Activated CD8-positive, alpha-beta memory T cell treated with anti-CD3 and anti-CD28 coated beads, Interleukin-2, amount 50 U/mL, for 24 hours (primary cell): ENCODE measurements around the gene ZNF275.
"Not testable (repeated sequence)": the region's sequence is repeated elsewhere in the genome, so short reads cannot be mapped to it uniquely, and the experiment has no call there.

Experiments used
- DNase-seq: peaks from one replicate; pipeline ENCODE4 v3.0.0-alpha.2; 2020; ENCODE audit errors: extremely low read depth

The ZNF275 gene

DNA sequence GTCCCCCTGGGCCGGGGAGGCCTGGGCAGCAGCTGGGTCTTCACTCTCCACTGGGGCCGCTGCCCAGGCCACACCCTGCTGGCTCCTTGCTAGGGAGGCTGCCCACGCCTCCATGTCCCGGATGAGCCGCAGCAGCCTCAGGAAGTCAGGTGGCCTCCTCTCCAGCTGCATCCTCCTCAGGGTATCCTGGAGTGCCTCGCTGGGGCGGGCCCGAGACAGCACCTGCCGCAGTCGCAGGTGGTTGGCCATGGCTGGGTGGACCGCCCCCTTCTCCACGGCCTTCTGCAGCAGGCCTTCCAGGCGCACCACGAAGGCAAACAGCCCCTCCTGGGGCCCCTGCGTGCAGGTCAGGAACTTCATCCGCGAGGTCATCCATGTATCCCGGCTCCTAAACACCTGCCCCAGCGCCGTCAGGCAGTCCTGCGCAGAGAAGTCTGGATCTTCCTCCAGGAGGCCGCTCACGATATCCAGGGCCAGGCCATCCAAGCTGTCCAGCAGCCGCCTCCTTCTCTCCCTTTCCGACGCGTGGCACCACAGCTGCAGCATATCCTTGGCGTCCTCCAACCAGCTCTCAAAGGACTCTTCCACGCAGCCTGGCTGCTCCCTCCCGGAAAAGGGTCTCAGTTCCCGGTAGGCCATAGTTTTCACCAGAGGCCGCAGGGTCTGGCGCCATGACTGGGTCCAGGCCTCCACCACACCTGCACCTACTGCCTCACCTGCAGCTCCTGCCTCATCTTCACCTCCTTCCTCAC, 14.5 kb upstream of the ZNF275 start:
- no peak for DNase-seq

DNA sequence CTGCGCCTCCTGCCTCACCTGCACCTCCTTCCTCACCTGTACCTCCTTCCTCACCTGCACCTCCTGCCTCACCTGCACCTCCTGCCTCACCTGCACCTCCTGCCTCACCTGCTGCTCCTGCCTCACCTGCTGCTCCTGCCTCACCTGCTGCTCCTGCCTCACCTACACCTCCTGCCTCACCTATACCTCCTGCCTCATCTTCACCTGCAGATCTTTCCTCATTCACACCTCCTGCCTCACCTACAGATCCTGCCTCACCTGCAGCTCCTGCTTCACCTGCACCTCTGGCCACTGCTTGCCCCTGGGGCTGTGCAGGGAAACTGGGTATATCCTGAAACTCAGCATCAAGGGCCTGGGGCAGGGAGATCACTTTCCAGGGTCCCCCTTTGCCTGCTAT, 13.9 kb upstream of the ZNF275 start:
- not testable (repeated sequence) for DNase-seq

DNA sequence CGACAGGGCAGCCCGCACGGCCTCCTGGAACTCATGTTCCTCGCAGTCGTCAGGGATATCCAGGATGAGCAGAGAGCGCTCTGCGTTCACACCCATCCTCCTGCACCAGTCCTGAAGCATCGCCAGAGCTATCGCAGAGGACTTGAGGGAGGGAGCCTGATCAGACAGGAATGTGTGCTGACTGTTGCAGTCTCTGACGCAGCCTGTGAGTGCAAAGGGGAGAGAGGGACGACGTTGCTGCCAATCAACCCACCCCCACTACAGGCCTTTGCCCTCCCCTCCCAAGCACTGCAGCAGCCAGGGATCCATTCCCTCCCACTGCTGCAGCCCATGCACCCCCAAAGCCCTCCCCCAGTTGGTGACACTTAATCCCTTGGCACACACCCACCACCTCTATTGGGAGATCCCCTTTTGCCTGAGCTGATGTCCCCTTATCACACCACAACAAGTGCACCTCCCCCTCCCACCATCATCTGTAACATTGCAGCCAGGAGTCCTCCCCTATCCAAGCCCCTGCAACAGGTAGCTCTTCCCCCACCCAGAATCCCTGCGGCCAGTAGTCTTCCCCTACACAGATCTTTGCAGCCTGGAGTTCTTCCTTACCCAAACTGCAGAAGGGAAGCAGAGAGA, 13.3 kb upstream of the ZNF275 start:
- no peak for DNase-seq

DNA sequence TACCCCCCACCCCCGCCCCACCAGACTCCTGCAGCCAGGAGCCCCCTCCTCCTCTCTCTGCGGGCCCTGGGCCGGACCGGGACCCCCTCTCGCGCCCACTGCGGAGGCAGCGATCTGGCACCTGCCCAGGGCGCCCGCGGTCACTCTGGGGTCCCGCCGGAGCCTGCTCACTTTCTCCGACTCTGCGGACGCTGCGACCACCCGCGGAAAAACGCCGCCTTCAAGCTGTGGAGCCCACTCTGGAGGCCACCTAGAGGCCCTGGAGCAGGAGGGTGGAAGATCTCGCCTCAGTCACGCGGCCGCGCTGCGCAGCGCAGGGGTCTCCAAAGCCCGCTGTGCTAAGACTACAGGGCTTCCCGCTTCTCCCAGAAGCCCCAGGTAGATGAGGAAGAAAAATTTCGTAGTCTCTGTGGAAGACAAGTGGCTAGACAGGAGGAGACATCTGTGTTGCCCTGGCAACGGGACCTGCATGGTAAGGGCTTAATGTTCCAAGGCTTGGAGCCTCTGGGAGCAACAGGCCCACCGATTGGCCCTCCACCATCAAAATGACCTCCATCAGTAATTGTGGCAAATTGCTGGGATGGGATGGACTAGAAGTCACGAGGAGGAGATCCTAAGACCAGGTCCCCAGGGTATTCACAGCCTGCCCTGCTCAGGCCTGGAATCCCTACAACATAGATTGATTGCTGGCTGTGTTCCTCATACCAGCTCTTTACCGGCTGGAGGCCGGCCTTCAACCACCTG, 12.4 kb upstream of the ZNF275 start, which contains the start of gene PNMA6F:
Gene PNMA6F, minus strand, starts transcription at position 387 of the 744 bp plus-strand sequence. CDS start 1,093 bp downstream, outside the sequence.
- DNase-seq, result no peak

DNA sequence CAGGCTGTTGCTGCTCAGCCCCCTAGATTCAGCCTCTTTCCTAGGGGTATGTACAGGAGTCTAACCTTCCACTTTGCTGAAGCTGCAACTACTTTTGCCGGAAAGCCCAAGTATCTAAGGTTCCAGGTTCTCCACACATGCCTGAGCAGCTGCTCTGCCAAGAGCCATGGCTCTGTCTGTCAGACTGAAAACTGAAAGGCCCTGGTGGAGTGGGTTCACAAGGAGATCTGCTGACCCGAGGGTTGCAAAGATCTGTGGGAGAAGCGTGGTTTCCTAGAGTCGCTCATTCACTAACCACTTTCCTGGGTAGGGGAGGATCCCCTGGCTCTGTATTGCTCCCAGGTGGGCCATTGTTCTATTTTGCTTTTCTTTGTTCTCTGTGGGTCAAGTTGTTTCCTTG, 6.4 kb upstream of the ZNF275 start:
- DNase-seq, result no peak

DNA sequence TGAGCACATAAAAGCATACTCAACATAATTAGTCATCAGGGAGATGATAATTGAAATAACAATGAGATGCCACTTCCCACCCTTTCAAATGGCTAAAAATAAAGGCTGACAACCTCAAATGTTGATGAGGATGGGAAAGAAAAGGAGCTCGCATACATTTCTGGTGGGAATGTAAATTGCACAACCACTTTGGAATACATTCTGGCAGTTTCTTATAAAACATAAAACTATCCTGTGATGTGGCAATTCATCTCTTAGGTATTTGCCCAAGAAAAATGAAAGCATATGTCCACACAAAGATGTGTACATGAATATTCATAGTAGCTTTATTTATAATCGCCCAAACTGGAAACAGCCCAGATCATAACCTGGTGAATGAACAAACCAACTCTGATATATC, 687 bp upstream of the ZNF275 start:
- DNase-seq, result no peak

DNA sequence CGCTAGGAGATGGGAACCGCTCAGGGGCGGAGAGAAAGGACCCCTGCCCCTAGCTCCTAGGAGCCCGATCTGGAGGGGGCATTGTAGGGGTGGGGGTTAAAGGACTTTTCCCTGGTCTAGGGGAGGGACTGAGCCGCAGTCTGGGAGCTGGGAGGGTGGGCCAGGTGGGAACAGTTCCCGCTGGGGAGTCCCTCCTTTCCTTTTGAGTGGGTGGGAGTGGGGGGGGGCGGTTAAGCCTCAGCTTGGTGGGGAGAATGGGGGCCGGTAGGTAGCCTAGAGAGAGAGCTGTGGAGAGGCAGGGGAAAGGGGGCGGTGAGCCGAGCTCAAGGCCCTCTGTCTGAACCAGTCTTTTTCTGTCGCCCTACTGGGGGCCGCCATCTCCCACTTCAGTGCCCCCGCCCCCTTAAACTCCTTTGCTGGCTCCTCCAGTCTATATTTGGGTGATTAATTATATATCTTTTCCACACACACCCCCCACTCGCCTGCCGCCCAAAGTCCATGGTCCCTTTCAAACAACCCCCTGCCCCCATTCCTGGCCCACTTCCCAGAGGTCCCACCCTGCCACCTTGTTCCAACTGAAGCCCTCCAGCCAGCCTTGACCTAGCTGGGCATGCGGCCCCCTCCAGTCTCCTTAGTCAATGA, 822 bp downstream of the ZNF275 start:
- no peak for DNase-seq

DNA sequence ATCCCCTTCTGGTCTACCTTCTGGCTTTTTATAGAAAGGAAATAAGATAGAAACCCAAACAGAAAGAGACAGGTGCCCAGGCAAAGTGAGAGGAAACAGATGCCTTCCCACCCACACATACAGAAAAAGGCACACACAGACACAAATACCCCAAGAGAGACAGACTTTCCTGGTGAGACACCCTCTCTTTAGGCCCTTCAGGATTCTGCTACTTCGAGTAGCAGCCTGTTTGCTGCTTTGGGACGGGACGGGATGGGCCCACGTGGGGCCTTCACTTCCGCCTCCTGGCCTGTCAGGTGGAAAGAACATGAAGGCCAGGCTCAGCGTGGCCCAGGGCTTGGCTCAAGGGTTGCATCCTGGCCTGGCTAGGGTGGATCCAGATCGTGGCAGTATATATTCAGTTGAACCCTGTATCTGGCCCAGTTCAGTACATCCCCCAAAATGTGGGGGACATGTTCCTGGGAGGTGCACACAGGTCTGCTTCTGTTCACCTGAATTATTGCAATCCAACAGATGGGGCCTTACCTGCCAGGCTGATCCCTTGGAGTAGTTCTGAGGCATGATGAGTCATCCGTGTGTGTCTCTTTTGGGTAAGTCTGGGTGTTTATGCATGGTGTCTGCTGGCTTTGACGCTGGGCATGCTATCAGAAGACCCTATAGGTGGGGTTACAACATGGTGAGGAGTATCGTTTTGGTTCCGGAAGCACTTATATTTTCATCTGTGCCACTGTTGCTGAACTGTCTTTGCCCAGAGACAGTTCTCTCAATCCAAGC, 2.4 kb downstream of the ZNF275 start:
- DNase-seq, result no peak

DNA sequence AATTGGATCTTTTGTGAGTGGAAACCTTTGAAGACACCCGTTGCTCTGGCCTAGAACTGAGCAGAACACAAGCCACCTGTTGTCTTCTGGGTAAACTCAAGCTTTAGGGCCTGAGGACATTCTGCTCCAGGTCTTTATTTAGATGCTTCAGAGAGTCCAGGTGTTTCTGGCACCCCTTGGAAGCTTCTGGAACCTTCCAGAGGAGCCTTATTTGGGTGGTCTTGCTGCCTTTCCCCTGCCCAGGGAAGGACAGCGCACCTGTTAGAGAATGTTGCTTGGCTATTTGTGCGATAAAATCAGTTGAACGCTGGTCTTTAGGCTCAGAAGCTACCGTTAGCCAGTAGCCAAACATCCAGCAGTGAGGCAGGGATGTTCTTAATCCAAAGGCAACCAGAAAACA, 3.0 kb downstream of the ZNF275 start:
- DNase-seq, result no peak

DNA sequence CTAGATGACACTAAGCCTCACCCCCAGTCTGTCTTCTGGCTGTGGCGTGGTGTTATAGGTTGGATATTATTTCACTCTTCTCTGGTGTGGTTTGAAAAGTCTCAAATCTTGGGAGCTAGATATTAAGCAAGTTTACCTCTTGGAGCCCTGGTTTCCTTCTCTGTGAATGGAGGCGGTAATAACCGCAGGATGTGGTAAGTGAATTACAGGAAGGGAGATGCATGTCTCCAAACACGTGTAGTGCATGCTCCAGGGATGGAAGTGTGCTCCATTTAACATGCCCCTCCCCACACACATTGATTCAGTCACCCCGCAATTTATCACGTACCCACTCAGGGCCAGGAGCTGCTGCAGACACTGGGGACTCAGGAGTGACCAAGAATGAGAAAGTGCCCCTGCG, 4.9 kb downstream of the ZNF275 start:
- no peak for DNase-seq

DNA sequence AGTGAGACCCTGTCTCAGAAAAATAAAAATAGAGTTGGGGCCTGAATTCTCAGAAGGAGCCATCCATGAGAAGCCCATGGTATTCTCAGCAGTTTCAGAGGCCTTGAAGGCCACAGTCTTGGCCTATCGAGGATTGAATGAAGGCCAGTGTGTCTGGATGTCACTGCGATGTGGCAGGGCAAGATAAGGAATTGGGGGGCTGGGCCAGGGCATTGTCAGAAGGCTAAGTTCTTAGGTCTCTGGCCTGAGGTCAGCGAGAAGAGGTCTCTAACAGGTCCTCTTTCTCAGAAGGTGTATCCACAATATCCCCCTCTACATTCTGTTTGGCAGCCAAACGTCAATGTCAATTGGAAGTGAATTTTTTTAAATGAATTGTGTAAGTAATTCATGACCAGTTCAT, 5.7 kb downstream of the ZNF275 start:
- no peak for DNase-seq

DNA sequence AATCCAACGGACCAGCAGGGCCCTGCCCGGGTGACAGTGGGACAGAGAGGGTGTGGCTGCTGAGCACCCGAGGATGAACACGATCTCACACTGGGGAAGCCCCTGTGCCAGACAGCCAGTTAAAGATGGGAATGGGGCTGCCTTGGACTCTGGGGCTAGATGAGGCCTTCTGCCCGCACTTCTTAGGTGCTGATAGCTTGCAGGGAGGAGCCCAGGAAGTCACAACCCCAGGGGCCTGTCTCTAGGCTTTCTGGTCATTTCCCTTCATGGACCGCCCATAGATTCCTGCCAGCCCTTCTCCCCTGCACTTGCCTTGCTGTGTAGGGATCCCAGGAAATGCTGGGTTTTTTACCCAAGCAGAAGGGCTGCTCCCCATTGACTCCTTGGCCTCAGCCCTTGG, 6.2 kb downstream of the ZNF275 start:
- no peak for DNase-seq

DNA sequence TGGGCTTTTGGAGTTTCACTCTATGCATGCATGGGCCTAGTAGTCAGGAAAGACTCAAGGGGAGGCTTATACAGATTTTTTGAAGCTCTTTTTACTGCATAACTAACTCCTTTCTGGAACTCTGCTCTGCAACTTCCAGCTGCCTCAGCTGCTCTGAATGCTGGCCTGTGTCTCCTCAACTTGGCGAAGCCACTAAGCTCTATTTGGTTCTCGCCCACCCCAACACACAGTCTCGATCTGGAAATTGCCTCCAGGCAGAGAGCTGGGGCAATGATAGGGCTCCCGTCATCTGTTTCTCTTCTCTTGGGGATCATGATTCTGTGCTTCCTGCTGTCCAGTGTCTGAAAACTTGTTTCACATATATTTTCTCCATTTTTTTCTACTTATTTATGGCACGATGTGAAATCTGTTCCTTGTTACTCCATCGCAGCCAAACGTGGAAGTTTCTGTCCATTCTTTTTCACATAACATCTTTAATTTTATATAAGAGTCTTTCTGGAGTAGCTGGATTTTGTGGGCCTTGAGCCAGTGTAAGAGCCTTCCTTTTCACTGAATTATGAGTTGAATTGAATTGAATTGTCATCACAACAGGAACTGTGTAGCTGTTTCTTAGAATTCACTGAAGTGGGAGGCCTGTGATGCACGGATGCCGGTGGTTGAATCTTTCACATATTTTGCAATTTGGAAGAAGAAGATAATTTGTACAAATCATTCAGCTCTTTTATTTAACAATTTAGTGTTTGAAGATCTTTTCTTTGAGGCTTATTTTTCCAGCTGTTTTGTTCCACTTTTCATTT, 9.0 kb downstream of the ZNF275 start:
- DNase-seq, result no peak

DNA sequence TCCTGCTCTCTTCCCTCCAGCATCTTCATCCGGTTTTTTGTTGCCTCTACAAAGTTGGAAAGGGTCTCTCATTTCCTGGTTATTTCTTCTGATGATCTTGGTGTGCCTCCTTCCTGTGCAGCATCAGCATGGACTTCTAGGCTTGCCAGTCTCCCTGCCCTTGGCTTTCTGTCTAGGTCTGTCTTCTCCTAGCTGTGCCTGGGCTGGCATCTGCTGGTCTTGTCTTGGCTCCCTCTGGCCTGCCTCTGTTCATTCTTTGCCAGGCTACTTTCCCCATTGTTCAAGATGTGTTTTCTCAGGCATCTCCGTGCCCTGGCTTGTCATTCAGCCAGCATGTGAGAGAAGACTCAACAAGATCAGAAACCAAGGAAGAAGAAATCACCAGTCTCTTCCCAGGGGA, 9.7 kb downstream of the ZNF275 start:
- DNase-seq, result no peak

DNA sequence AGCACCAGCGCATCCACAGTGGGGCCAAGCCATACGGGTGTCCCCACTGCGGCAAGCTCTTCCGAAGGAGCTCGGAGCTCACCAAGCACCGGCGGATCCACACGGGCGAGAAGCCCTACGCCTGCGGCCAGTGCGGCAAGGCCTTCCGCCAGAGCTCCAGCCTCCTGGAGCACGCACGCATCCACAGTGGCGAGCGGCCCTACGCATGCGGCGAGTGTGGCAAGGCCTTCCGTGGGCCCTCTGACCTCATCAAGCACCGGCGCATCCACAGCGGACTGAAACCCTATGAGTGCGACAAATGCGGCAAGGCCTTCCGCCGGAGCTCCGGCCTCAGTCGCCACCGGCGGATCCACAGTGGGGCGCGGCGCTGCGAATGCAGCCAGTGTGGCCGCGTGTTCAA, 13.6 kb downstream of the ZNF275 start:
- no peak for DNase-seq

DNA sequence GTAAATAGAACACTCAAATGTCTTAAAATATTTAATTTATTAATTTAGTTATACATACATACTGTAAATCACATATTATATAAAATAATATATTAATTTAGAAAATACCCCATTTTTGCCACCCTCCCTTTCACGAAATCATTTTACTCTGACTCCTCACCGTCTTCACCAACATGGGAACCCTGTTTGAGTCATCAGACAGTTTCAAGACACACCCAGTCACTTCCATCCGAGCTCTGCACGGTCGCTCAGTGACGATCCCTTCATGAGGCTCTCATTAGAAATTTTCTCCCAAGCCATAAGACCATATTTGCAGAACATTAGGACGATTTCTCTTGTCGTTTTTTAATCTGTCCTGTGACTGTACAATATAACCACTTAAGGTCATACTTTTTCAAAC, 14.5 kb downstream of the ZNF275 start:
- DNase-seq, result no peak

DNA sequence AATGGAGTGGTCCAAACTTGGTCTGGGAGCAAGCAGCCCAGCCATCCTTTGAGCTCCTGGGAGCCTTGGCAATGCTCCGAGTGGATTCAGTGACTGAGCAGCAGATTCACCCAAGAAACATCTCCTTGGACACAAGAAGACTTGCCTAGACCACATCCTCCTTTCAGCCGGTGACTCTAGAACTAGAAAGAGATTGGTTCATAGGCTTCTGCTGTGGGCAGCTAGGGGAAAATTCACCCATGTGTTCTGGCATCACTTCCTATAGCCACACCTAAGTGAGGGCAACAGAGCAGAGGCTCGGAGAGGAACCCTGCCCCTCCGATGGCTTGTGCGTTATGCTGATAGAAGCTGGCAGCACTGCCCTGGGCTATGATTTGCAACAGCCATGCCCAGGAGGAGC, 16.0 kb downstream of the ZNF275 start:
- no peak for DNase-seq

DNA sequence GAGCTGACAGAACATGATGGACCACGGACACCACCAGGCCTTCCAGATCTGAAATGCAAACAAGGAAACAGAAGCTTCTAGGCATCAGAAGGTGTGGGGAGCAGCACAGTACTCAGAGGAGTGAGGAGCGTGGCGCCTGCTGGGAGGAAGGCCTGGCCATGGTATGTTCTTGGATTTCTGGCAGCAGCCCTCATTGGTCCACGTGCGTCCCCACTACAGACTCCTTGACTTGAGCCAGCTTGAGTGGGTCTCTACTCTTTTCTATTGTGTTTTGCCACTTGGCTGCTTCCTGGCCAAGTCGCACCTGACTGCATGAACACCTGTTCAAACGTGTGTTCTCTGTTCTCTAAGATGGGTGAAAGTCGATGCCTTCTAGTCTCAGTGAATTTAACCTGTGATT, 18.0 kb downstream of the ZNF275 start:
- no peak for DNase-seq

DNA sequence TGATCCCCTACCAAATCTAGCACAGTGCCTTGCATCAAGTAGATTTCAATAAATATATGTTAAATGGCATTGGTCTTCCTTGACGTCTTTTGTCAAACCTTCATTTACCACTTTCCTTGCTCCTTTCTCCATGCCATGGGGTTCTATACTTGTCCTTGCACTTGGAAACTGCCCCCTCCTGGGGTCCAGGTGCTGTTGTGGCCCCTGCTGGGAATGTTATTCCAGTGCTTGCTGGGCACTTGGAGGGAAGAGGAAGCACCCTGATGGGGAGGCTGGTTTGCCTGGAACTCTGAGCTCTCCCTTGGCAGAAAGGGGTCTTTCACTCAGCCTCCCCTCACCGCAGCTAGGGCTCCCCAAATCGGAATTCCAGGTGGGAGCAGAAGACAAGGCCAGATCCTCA, 18.9 kb downstream of the ZNF275 start:
- DNase-seq, result no peak

DNA sequence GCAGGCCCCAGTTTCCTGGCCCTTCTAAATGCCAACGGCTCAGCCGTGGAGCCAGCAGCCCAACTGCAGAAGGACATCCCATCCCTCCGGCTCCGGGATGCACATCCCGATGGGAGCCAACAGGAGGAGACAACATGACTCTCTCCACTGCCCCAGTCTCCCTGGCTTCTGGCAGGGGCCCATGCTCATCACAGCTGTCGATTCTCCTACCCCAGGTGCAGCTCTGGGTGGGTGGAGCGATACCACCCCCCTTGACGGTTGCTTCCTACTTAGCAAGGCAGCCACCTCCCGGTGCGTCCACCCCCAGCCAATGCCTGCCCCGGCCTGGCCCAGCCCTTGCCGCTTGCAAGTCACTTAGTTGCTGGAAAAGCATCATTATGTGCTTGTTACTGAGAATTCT, 19.5 kb downstream of the ZNF275 start:
- DNase-seq, result no peak

DNA sequence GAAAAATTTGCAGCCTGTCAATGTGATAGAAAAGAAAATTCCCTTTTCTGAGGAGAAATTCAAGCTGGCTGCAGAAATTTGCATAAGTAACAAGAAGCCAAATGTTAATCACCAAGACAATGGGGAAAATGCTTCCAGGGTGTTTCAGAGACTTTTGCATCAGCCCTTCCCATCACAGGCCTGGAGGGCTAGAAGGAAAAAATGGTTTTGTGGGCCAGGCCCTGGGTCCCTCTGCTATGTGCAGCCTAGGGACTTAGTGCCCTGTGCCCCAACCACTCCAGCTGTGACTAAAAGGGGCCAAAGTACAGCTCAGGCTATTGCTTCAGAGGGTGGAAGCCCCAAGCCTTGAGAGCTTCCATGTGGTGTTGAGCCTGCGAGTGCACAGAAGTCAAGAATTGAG, 23.9 kb downstream of the ZNF275 start:
- no peak for DNase-seq
